Calu3 (cell line): Measurements from ENCODE around the gene MIA3. TPM values are rescaled to one million over a fixed set of nuclear protein-coding genes. Genes with fewer than 3 reads are reported as not detected.
"Not testable (repeated sequence)": the region's sequence is repeated elsewhere in the genome, so short reads cannot be mapped to it uniquely, and the experiment has no call there.

Source experiments
- BruUV-seq: library from RNA; stranded (reverse); fragments of 400-500 nt; replicated peaks from 2 replicates; lab custom pipeline; 2021; lab: Mats Ljungman, UMichigan
- CTCF ChIA-PET: fragments of 300-600 bp; sonication (Branson Sonifier 250); formaldehyde crosslinking; loops from one replicate; lab custom pipeline; 2022; ENCODE audit warnings: antibody characterized with exemption; lab: Charles Lee
- DNase-seq: peaks from one replicate; pipeline ENCODE4 v3.0.0; 2022
- H3K27ac Mint-ChIP-seq: one replicate; pipeline ENCODE4 v1.8.0; 2022; ENCODE audit warnings: mixed read lengths; ENCODE audit not compliant: unreplicated experiment
- H3K27me3 Mint-ChIP-seq: one replicate; pipeline ENCODE4 v1.8.0; 2022; ENCODE audit warnings: mixed read lengths; ENCODE audit not compliant: unreplicated experiment
- H3K36me3 Mint-ChIP-seq: one replicate; pipeline ENCODE4 v1.8.0; 2022; ENCODE audit warnings: mild to moderate bottlenecking, moderate library complexity, mixed read lengths; ENCODE audit not compliant: insufficient read depth, unreplicated experiment
- H3K4me1 Mint-ChIP-seq: one replicate; pipeline ENCODE4 v1.8.0; 2022; ENCODE audit warnings: mild to moderate bottlenecking, low read depth, mixed read lengths; ENCODE audit not compliant: unreplicated experiment
- H3K4me3 Mint-ChIP-seq: one replicate; pipeline ENCODE4 v1.8.0; 2022; ENCODE audit warnings: mild to moderate bottlenecking, low read depth, moderate library complexity, mixed read lengths; ENCODE audit not compliant: unreplicated experiment
- H3K9me3 Mint-ChIP-seq: one replicate; pipeline ENCODE4 v1.8.0; 2022; ENCODE audit warnings: low read depth, mixed read lengths; ENCODE audit not compliant: unreplicated experiment
- CTCF ChIP-seq: fragments of 200-600 bp; IDR thresholded peaks from one replicate; pipeline ENCODE4 v1.8.0; 2022; ENCODE audit warnings: antibody characterized with exemption; ENCODE audit not compliant: unreplicated experiment
- intact Hi-C: fragments of 100-400 bp; cut with micrococcal nuclease; formaldehyde crosslinking; loops from one replicate; pipeline ENCODE4 v1.10.0; 2022; ENCODE audit not compliant: unreplicated experiment
- total RNA-seq: library from RNA; stranded (reverse); gene quantifications from 2 replicates; pipeline ENCODE4 v1.2.3, GENCODE V29; 2022

The MIA3 gene
- total RNA-seq, 1 experiment from 2014 or later, result 72.6 TPM

GRCh38 chr1:222601257-222601656, 16.6 kb upstream of the MIA3 start:
- Mint-ChIP-seq H3K27ac (no peak overlapping the region), H3K36me3 (no peaks in the 10 kb centered on the region), H3K4me1 (no peaks in the 10 kb centered on the region), H3K27me3 (no peaks in the 10 kb centered on the region), H3K4me3 (no peak overlapping the region), H3K9me3 (no peaks in the 10 kb centered on the region)
- BruUV-seq, result no TSS peak
- no peak for TF ChIP-seq CTCF
- intact Hi-C loops, result no loop called here
- CTCF ChIA-PET, result no interaction called here
- no peak for DNase-seq

DNA sequence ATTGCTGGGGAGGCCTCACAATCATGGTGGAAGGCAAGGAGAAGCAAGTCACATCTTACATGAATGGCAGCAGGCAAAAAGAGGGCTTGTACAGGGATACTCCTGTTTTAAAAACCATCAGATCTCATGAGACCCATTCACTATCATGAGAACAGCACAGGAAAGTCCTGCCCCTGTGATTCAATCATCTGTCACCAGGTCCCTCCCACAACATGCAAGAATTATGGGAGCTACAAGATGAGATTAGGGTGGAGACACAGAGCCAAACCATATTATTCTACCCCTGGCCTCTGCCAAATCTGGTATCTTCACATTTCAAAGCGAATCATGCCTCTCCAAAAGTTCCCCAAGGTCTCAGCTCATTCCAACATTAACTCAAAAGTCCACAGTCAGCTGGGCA, 11.1 kb upstream of the MIA3 start:
- CTCF ChIA-PET, result interaction anchor here (0.6 to 1.1 kb wide), 2 partner anchors 28 to 60 kb away, joined by 3 to 4 read pairs; no protein-coding TSS in a partner anchor
- H3K9me3 Mint-ChIP-seq, result no peaks in the 10 kb centered on the region
- no TSS peak for BruUV-seq
- H3K27me3 Mint-ChIP-seq, result no peaks in the 10 kb centered on the region
- no peak overlapping the region for H3K4me3 Mint-ChIP-seq
- no peak for DNase-seq
- no peak for TF ChIP-seq CTCF
- intact Hi-C loops, result no loop called here
- H3K4me1 Mint-ChIP-seq, result no peaks in the 10 kb centered on the region
- no peak overlapping the region for H3K27ac Mint-ChIP-seq
- H3K36me3 Mint-ChIP-seq, result no peaks in the 10 kb centered on the region

DNA sequence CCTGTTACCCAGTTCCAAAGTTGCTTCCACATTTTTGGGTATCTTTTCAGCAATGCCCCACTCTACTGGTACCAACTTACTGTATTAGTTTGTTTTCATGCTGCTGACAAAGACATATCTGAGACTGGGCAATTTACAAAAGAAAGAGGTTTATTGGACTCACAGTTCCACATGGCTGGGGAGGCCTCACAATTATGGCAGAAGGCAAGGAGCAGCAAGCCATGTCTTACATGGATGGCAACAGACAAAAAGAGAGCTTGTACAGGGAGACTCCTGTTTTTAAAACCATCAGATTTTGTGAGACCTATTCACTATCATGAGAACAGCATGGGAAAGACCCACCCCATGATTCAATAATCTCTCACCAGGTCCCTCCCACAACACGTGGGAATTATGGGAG, 8.8 kb upstream of the MIA3 start:
- H3K36me3 Mint-ChIP-seq, BruUV-seq, H3K27ac Mint-ChIP-seq, H3K4me3 Mint-ChIP-seq, intact Hi-C loops, DNase-seq, H3K4me1 Mint-ChIP-seq, H3K9me3 Mint-ChIP-seq, CTCF ChIA-PET: not testable (repeated sequence)
- H3K27me3 Mint-ChIP-seq, result peaks cover 23% of the 10 kb centered on the region

- no peak overlapping the region for H3K4me3 Mint-ChIP-seq
- intact Hi-C loops, result no loop called here
- no peaks in the 10 kb centered on the region for H3K36me3 Mint-ChIP-seq
- H3K4me1 Mint-ChIP-seq, result peaks cover 9% of the 10 kb centered on the region
- BruUV-seq, result no TSS peak
- CTCF ChIA-PET, result no interaction called here
- H3K27ac Mint-ChIP-seq, result no peak overlapping the region
- peaks cover 36% of the 10 kb centered on the region for H3K27me3 Mint-ChIP-seq
- H3K9me3 Mint-ChIP-seq, result no peaks in the 10 kb centered on the region
- no peak for DNase-seq
- TF ChIP-seq CTCF, result no peak
Observed at GRCh38 chr1:222610728-222611127, 7.2 kb upstream of the MIA3 start.

DNA sequence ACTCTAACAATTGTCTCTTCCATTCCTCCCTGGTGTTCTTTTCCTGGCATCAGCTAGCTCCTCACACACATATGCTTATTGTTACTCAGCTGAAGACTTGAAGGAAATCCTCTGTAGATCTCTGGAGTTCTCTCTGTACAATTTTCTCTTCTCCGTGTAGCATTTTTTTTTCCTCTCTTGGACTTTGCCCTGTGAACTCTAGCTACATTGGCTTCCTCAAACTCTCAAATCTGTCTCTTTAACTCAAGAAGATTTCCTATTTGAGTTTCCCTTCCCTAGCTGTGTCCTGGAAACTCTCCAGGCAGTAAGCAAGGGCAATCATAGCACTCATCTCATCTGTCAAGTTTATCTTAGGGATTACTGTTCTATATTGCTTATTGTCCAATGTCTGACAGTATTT, 4.3 kb upstream of the MIA3 start:
- TF ChIP-seq CTCF, result no peak
- H3K27ac Mint-ChIP-seq, result no peak overlapping the region
- DNase-seq, result no peak
- CTCF ChIA-PET, result no interaction called here
- peaks cover 17% of the 10 kb centered on the region for H3K36me3 Mint-ChIP-seq
- no TSS peak for BruUV-seq
- intact Hi-C loops, result no loop called here
- H3K4me3 Mint-ChIP-seq, result no peak overlapping the region
- no peaks in the 10 kb centered on the region for H3K9me3 Mint-ChIP-seq
- H3K27me3 Mint-ChIP-seq, result peaks cover 40% of the 10 kb centered on the region
- peaks cover 9% of the 10 kb centered on the region for H3K4me1 Mint-ChIP-seq
